Peyer's patch (tissue), 4 donors: ENCODE results near the gene FAM151B.

Source experiments
- CTCF ChIP-seq, 6 experiments: fragments of 450-650 bp in 4 of 6; fragments of 200-600 bp in 2 of 6; sonication (generic) in 1 of 6; IDR thresholded peaks; one replicate each; pipeline ENCODE4 v1.5.1; 2017 to 2019; ENCODE audit warnings: antibody characterized with exemption in 6 of 6, mild to moderate bottlenecking in 3 of 6, moderate library complexity in 1 of 6
- POLR2A ChIP-seq, 2 donors: fragments of 450-650 bp; IDR thresholded peaks; one replicate each; pipeline ENCODE4 v1.5.1; 2017; ENCODE audit warnings: antibody characterized with exemption in 2 of 2, mild to moderate bottlenecking in 2 of 2, moderate library complexity in 2 of 2

DNA sequence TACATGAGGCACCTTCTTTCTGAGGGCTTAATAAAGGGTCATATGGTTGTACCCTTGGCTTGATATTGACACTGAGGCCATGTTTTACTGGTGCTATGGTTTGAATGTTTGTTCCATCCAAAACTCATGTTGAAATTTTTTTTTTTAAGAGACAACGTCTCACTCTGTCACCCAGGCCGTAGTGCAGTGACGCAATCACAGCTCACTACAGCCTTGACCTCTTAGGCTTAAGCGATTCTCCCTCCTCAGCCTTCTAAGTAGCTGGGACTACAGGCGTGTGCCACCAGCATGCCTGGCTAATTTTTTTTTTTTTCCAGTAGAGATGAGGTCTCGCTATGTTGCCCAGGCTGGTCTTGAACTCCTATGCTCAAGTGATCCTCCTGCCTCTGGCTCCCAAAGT lies 20.9 kb downstream of the FAM151B start:
- TF ChIP-seq POLR2A (IDR thresholded peaks at IDR 0.05) (no peak), CTCF (IDR thresholded peaks at IDR 0.05) (no peak)
